ENCODE data around the gene MDFI. TPM values are rescaled to one million over a fixed set of nuclear protein-coding genes. Genes with fewer than 3 reads are reported as not detected.

The MDFI gene
- total and polyA plus RNA-seq, 5 donors from 2014 or later, result not detected

DNA sequence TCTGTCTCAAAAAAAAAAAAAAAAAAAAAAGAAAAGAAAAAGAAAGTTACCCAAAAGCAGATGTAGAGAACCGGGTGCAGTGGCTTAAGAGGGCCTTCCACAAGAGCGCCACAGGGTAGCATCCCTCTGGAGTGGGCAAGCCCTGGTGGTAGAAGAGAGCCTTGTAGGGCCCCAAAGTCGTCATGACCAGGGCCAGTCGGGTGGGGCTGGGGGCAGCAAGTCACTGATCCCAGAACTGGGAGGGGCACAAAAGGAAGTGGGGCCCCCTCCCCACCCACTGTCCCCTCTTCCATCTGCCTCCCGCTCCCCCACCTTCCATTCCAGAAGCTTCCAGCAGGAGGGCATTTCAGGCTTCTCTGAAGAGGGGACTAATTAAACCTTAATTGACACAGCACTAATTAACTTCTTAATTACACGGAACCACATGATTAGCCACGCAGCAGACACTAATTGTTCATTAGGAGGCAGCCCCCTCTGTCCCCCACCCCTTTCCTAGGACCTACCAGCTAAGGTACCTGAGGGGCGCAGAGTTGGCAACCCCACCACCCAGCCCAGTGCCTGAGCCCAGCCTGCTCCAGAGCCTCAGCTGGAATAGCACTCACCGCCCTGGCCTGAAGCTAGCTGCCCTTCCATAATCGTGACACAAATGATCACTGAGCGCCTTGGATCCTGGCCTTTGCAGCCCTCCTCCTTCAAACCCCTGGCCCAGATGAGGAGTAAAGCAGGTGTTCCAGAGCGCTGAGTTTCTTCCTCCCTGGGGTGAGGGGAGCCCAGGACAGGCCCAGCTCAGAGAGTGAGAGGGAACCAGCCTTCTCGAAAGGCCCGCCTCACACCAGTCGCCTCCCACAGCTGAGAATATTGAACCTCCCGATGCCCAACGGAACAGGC, 34.8 kb downstream of the MDFI start:
- no peak overlapping the region for H3K27ac ChIP-seq (ENCODE audit: insufficient read depth, low read length, poor library complexity, severe bottlenecking)
- H3K4me3 Mint-ChIP-seq, result no peak overlapping the region
- ATAC-seq (ENCODE audit: low read depth in 2 of 2) (no peak), DNase-seq (no peak)
- no peak overlapping the region for H3K27ac Mint-ChIP-seq
- H3K9me3 ChIP-seq (ENCODE audit: control insufficient read depth in 2 of 2, low read length in 2 of 2), result peaks cover 0 to 3% of the 10 kb centered on the region in 2 experiments
- H3K27me3 Mint-ChIP-seq, result peaks cover 20% of the 10 kb centered on the region
- H3K4me1 Mint-ChIP-seq, result no peaks in the 10 kb centered on the region
- peaks cover 4% of the 10 kb centered on the region for H3K27me3 ChIP-seq (ENCODE audit: control insufficient read depth, insufficient read depth, low read length)
- no peaks in the 10 kb centered on the region for H3K36me3 Mint-ChIP-seq
- H3K4me3 ChIP-seq (ENCODE audit: low read depth, low read length), result no peak overlapping the region
- no peaks in the 10 kb centered on the region for H3K4me1 ChIP-seq (ENCODE audit: control insufficient read depth, insufficient read depth, low read length, poor library complexity, severe bottlenecking)
- H3K9me3 Mint-ChIP-seq, result peaks cover 0 to 1% (median 0%) of the 10 kb centered on the region in 7 donors
- no peaks in the 10 kb centered on the region for H3K36me3 ChIP-seq (ENCODE audit: control insufficient read depth, insufficient read depth, low read length)

DNA sequence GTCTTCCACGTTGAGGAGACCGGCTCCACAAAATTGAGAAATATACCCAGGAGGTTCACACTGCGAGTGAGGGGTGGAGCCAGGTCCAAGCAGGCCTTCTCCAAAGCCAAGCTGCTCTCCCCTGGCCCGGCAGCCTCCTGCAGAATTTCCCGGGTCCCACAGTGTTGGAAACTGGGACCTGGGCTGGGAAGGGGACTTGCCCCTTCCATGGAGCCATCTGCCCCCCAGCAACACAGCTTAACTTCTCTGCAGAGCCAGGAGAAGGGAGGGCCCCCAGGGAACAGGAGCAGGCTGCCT, 35.4 kb downstream of the MDFI start:
- peaks cover 20% of the 10 kb centered on the region for H3K27me3 Mint-ChIP-seq

DNA sequence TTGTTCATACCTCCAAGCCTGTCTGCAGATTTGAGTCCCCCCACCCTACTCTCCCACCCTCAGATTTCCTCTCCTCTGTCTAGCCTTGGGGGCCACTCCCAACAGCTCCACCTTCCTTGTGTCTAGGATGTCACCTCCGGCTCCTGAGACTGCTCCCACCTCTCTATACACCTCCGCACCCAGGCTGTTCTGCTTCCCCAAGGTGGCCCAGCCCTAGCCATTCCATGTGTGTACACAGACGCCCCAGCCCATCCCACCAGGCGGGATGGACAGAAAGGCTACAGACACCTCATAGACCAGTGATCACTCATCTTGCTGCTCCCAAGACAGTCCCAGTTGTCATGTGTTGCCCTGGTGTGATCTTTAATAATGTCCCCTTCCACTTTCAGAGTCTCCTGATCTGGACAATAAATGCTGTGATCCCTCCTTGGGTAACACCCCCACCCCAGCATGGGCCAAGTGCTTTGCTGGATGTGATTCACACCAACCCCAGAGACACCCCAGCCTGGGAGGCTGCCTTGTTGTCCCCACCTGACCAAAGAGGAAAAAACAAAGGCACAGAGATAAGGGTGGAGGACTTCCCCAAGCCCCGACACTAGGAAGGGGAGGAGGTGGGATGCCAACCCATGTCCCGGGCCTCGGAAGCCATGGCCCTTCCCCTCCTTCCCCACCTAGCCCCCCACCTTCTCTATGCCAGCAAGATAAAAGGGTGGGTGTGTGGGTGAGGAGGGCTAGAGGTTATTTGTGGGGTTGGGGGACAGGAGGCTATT, 36.1 kb downstream of the MDFI start:
- Mint-ChIP-seq H3K36me3 (no peaks in the 10 kb centered on the region), H3K27me3 (peaks cover 16% of the 10 kb centered on the region), H3K9me3 (peaks cover 0 to 1% (median 0%) of the 10 kb centered on the region in 7 donors), H3K4me1 (no peaks in the 10 kb centered on the region), H3K4me3 (no peak overlapping the region), H3K27ac (peak overlapping the region in 1 of 3 donors; percentile 39)
- peaks cover 4% of the 10 kb centered on the region for H3K27me3 ChIP-seq (ENCODE audit: control insufficient read depth, insufficient read depth, low read length)
- no peaks in the 10 kb centered on the region for H3K4me1 ChIP-seq (ENCODE audit: control insufficient read depth, insufficient read depth, low read length, poor library complexity, severe bottlenecking)
- no peak overlapping the region for H3K27ac ChIP-seq (ENCODE audit: insufficient read depth, low read length, poor library complexity, severe bottlenecking)
- no peaks in the 10 kb centered on the region for H3K9me3 ChIP-seq (ENCODE audit: control insufficient read depth in 2 of 2, low read length in 2 of 2)
- no peaks in the 10 kb centered on the region for H3K36me3 ChIP-seq (ENCODE audit: control insufficient read depth, insufficient read depth, low read length)
- H3K4me3 ChIP-seq (ENCODE audit: low read depth, low read length), result no peak overlapping the region
- DNase-seq (no peak), ATAC-seq (ENCODE audit: low read depth in 2 of 2) (no peak)

More for the DNA sequence above, 35.4 kb downstream of the MDFI start:
- no peak for ATAC-seq (ENCODE audit: low read depth in 2 of 2)
- Histone ChIP-seq H3K27ac (ENCODE audit: insufficient read depth, low read length, poor library complexity, severe bottlenecking) (no peak overlapping the region), H3K27me3 (ENCODE audit: control insufficient read depth, insufficient read depth, low read length) (peaks cover 4% of the 10 kb centered on the region), H3K4me3 (ENCODE audit: low read depth, low read length) (no peak overlapping the region), H3K4me1 (ENCODE audit: control insufficient read depth, insufficient read depth, low read length, poor library complexity, severe bottlenecking) (no peaks in the 10 kb centered on the region), H3K9me3 (ENCODE audit: control insufficient read depth in 2 of 2, low read length in 2 of 2) (peaks cover 0 to 3% of the 10 kb centered on the region in 2 experiments), H3K36me3 (ENCODE audit: control insufficient read depth, insufficient read depth, low read length) (no peaks in the 10 kb centered on the region)
- Mint-ChIP-seq H3K4me3 (no peak overlapping the region), H3K4me1 (no peaks in the 10 kb centered on the region), H3K9me3 (peaks cover 0 to 1% (median 0%) of the 10 kb centered on the region in 7 donors), H3K36me3 (no peaks in the 10 kb centered on the region), H3K27ac (no peak overlapping the region)
- no peak for DNase-seq

DNA sequence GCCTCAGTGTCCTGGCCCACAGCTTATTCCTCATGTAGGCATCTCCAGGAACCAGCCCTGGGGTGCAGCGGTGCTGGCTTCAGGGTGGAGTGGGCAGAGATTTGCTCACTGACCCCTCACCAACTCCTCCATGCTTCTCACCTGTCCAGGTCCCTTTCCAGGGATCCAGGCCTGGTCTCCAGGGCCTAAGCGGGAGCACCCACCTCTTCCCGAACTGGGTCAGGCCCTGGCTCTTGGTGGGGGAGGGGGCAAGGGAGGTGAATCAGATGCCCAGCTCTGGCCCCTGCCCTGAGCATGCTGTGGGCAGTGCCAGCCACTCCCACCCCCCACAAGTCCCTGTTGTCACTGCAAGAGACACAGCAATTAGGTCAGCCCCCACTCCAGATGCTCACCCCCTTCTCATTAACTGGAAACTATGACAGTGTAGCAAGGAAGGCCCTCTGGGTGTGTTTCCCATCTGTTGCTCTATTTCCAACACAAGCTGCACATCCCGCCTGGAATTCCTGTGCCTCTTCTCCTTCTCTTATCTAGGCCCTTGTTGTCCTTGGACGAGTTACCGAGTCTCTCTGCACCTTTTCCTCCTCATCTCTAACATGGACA, 37.0 kb downstream of the MDFI start:
- no peaks in the 10 kb centered on the region for H3K36me3 Mint-ChIP-seq
- DNase-seq (no peak), ATAC-seq (ENCODE audit: low read depth in 2 of 2) (no peak)
- no peak overlapping the region for H3K4me3 Mint-ChIP-seq
- Histone ChIP-seq H3K4me3 (ENCODE audit: low read depth, low read length) (no peak overlapping the region), H3K27me3 (ENCODE audit: control insufficient read depth, insufficient read depth, low read length) (peaks cover 4% of the 10 kb centered on the region), H3K9me3 (ENCODE audit: control insufficient read depth in 2 of 2, low read length in 2 of 2) (no peaks in the 10 kb centered on the region), H3K27ac (ENCODE audit: insufficient read depth, low read length, poor library complexity, severe bottlenecking) (no peak overlapping the region), H3K36me3 (ENCODE audit: control insufficient read depth, insufficient read depth, low read length) (no peaks in the 10 kb centered on the region), H3K4me1 (ENCODE audit: control insufficient read depth, insufficient read depth, low read length, poor library complexity, severe bottlenecking) (no peaks in the 10 kb centered on the region)
- no peak overlapping the region for H3K27ac Mint-ChIP-seq
- H3K27me3 Mint-ChIP-seq, result peaks cover 16% of the 10 kb centered on the region
- H3K4me1 Mint-ChIP-seq, result no peaks in the 10 kb centered on the region
- no peaks in the 10 kb centered on the region for H3K9me3 Mint-ChIP-seq

DNA sequence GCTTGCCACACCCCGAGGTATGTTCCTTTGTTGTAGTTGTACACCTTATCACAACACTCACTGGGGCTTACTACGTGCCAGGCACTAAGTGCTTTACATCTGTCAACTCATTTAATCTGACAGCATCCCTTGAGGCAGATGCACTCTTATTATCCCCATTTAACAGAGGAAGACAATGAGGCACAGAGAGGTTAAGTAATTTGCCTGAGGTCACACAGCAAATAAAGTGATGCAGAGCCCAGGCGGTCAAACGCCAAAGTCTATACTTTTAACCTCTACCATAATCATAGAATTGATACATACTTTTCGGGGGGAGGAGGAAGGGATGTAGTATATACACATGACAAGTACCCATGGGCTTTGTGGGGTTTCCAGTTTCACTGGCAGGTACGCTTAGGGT, 37.7 kb downstream of the MDFI start:
- H3K36me3 Mint-ChIP-seq, result no peaks in the 10 kb centered on the region
- H3K4me3 ChIP-seq (ENCODE audit: low read depth, low read length), result no peak overlapping the region
- H3K27ac Mint-ChIP-seq, result no peak overlapping the region
- H3K27me3 Mint-ChIP-seq, result peaks cover 16% of the 10 kb centered on the region
- H3K9me3 Mint-ChIP-seq, result peaks cover 0 to 2% (median 0%) of the 10 kb centered on the region in 7 donors
- no peak for DNase-seq
- no peaks in the 10 kb centered on the region for H3K4me1 Mint-ChIP-seq
- no peak overlapping the region for H3K27ac ChIP-seq (ENCODE audit: insufficient read depth, low read length, poor library complexity, severe bottlenecking)
- H3K4me1 ChIP-seq (ENCODE audit: control insufficient read depth, insufficient read depth, low read length, poor library complexity, severe bottlenecking), result no peaks in the 10 kb centered on the region
- no peak for ATAC-seq (ENCODE audit: low read depth in 2 of 2)
- H3K9me3 ChIP-seq (ENCODE audit: control insufficient read depth in 2 of 2, low read length in 2 of 2), result no peaks in the 10 kb centered on the region
- peaks cover under 1% of the 10 kb centered on the region for H3K27me3 ChIP-seq (ENCODE audit: control insufficient read depth, insufficient read depth, low read length)
- H3K4me3 Mint-ChIP-seq, result no peak overlapping the region
- H3K36me3 ChIP-seq (ENCODE audit: control insufficient read depth, insufficient read depth, low read length), result no peaks in the 10 kb centered on the region

DNA sequence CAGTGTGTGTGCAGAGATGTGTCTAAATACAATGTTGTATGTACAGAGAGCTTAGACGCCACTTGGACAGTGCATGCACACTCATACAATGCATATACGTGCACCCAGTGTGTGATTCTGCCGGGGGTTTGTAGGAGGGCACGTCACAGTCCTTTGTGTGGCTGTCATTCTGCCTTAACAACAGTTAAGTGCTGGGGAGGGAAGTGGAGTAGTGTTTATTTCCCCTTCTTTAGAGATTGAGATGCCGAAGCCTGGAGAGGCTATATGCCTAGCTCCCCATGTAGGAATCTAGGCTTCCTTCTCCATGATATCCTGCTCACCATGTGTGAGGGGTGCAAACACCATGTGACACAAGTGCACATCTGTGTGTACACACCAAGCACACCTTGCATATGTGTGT, 38.2 kb downstream of the MDFI start:
- Mint-ChIP-seq H3K4me1 (no peaks in the 10 kb centered on the region), H3K36me3 (no peaks in the 10 kb centered on the region), H3K27me3 (peaks cover 16% of the 10 kb centered on the region), H3K9me3 (peaks cover 0 to 2% (median 0%) of the 10 kb centered on the region in 7 donors), H3K27ac (no peak overlapping the region), H3K4me3 (no peak overlapping the region)
- Histone ChIP-seq H3K27ac (ENCODE audit: insufficient read depth, low read length, poor library complexity, severe bottlenecking) (no peak overlapping the region), H3K36me3 (ENCODE audit: control insufficient read depth, insufficient read depth, low read length) (no peaks in the 10 kb centered on the region), H3K4me1 (ENCODE audit: control insufficient read depth, insufficient read depth, low read length, poor library complexity, severe bottlenecking) (no peaks in the 10 kb centered on the region), H3K27me3 (ENCODE audit: control insufficient read depth, insufficient read depth, low read length) (no peaks in the 10 kb centered on the region), H3K4me3 (ENCODE audit: low read depth, low read length) (no peak overlapping the region), H3K9me3 (ENCODE audit: control insufficient read depth in 2 of 2, low read length in 2 of 2) (no peaks in the 10 kb centered on the region)
- ATAC-seq (ENCODE audit: low read depth in 2 of 2) (no peak), DNase-seq (no peak)

DNA sequence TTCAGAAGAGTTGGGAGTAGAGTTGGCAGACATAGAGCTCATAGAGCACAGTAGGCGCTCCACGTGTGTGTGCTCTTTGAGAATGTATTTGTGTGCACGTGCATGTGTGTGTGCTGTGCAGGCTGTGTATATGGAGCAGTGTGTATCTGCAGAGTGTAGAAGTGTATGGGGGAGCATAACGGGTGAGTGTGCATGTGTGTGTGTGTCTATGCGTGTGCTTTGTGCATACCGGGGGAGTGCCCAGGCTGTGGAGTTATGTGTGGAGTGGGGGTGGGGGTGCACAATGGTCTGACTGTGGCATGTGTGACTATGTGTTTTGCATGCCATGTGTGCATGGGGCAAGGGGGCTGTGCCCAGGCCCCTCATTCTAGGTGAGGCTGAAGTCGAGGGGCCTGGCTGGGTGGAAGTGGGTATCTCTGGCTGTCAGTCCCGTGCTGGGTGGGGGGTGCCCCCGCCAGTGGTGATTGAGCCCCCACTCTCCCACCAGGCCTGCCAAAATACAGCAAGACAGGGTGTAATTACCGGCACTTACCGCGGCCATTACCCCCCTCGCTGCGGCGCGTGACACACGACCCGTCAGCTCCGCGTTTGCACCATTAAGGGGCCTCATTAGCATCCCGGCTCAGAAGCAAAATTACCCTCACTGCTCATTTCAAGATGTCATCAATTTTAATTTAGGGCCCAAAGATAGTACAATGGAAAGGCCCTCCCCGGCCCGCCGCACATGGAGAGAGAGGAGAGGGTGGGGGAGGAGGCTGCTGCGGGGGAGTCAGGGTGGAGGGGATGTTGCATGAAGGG, 39.1 kb downstream of the MDFI start:
- Histone ChIP-seq H3K27me3 (ENCODE audit: control insufficient read depth, insufficient read depth, low read length) (no peaks in the 10 kb centered on the region), H3K9me3 (ENCODE audit: control insufficient read depth in 2 of 2, low read length in 2 of 2) (no peaks in the 10 kb centered on the region), H3K4me1 (ENCODE audit: control insufficient read depth, insufficient read depth, low read length, poor library complexity, severe bottlenecking) (peaks cover 4% of the 10 kb centered on the region), H3K36me3 (ENCODE audit: control insufficient read depth, insufficient read depth, low read length) (no peaks in the 10 kb centered on the region), H3K27ac (ENCODE audit: insufficient read depth, low read length, poor library complexity, severe bottlenecking) (no peak overlapping the region), H3K4me3 (ENCODE audit: low read depth, low read length) (no peak overlapping the region)
- H3K36me3 Mint-ChIP-seq, result no peaks in the 10 kb centered on the region
- DNase-seq, result no peak
- peaks cover 10% of the 10 kb centered on the region for H3K27me3 Mint-ChIP-seq
- H3K4me1 Mint-ChIP-seq, result peaks cover 0 to 6% (median 2%) of the 10 kb centered on the region in 4 donors
- peaks cover 0 to 2% (median 0%) of the 10 kb centered on the region in 7 donors for H3K9me3 Mint-ChIP-seq
- H3K27ac Mint-ChIP-seq, result no peak overlapping the region
- no peak overlapping the region for H3K4me3 Mint-ChIP-seq
- ATAC-seq (ENCODE audit: low read depth in 2 of 2), result no peak
